Measurements from ENCODE around the gene CST5.
"Not testable (repeated sequence)": the region's sequence is repeated elsewhere in the genome, so short reads cannot be mapped to it uniquely, and the experiment has no call there.

CST5 gene

GRCh38 chr20:23879328-23879798, at the start of gene CST5:
CST5 (minus strand) TSS chr20:23879748; CDS start chr20:23879676, 72 bp downstream.
- no peak for DNase-seq

GRCh38 chr20:23928788-23929187, 49.2 kb upstream of the CST5 start:
- peak in 1 of 4 experiments; percentile 21 for DNase-seq

GRCh38 chr20:23928353-23928752, 48.8 kb upstream of the CST5 start:
- DNase-seq = no peak

- no peak for DNase-seq
Measured at GRCh38 chr20:23926944-23927872, 47.7 kb upstream of the CST5 start.

- DNase-seq = no peak
Measured at GRCh38 chr20:23926526-23926880, 47.0 kb upstream of the CST5 start.

- no peak for DNase-seq
Measured at GRCh38 chr20:23925789-23926525, 46.4 kb upstream of the CST5 start.

GRCh38 chr20:23924751-23925150, 45.2 kb upstream of the CST5 start:
- DNase-seq = no peak

GRCh38 chr20:23923891-23924435, 44.4 kb upstream of the CST5 start:
- no peak for DNase-seq

GRCh38 chr20:23923311-23923710, 43.8 kb upstream of the CST5 start:
- DNase-seq = no peak

GRCh38 chr20:23920408-23921325, 41.1 kb upstream of the CST5 start:
- no peak for DNase-seq

GRCh38 chr20:23918896-23919295, 39.3 kb upstream of the CST5 start:
- no peak for DNase-seq

- DNase-seq = no peak
Measured at GRCh38 chr20:23918101-23918862, 38.7 kb upstream of the CST5 start.

GRCh38 chr20:23917024-23917725, 37.6 kb upstream of the CST5 start:
- DNase-seq = no peak

- no peak for DNase-seq
Measured at GRCh38 chr20:23915844-23916243, 36.3 kb upstream of the CST5 start.

- not testable (repeated sequence) for DNase-seq
Measured at GRCh38 chr20:23914469-23914868, 34.9 kb upstream of the CST5 start.

- no peak for DNase-seq
Measured at GRCh38 chr20:23910210-23910609, 30.7 kb upstream of the CST5 start.

GRCh38 chr20:23909390-23909789, 29.8 kb upstream of the CST5 start:
- DNase-seq = no peak

- DNase-seq = no peak
Measured at GRCh38 chr20:23907579-23907978, 28.0 kb upstream of the CST5 start.

- DNase-seq = not testable (repeated sequence)
Measured at GRCh38 chr20:23902396-23902795, 22.8 kb upstream of the CST5 start.

GRCh38 chr20:23890867-23891266, 11.3 kb upstream of the CST5 start:
- DNase-seq = not testable (repeated sequence)

- DNase-seq = peak; percentile 3 to 6 (median 4)
Measured at GRCh38 chr20:23889775-23890187, 10.2 kb upstream of the CST5 start.
